Fibroblast of skin of right biceps (primary cell): ENCODE measurements around the gene SCD.
A peak's percentile ranks its signal among the peaks of the same experiment; 100 is the strongest.
"Not testable (repeated sequence)": the region's sequence is repeated elsewhere in the genome, so short reads cannot be mapped to it uniquely, and the experiment has no call there.

Source experiments
- DNase-seq: peaks from one replicate; pipeline ENCODE4 v3.0.0-alpha.2; 2013

The SCD gene

GRCh38 chr10:100362570-100363496, 15.8 kb downstream of the SCD start:
- DNase-seq = no peak

GRCh38 chr10:100364175-100364574, 17.1 kb downstream of the SCD start:
- DNase-seq = no peak

GRCh38 chr10:100364735-100365391, 17.8 kb downstream of the SCD start:
- DNase-seq = peak; percentile 70

- no peak for DNase-seq
Observed at GRCh38 chr10:100368721-100369120, 21.7 kb downstream of the SCD start.

GRCh38 chr10:100370714-100371481, 23.9 kb downstream of the SCD start:
- DNase-seq = peak; percentile 88

GRCh38 chr10:100371482-100372027, 24.5 kb downstream of the SCD start:
- no peak for DNase-seq

- no peak for DNase-seq
Observed at GRCh38 chr10:100372415-100373297, 25.6 kb downstream of the SCD start.

- peak; percentile 100 for DNase-seq
Observed at GRCh38 chr10:100373298-100374199, 26.5 kb downstream of the SCD start.

- no peak for DNase-seq
Observed at GRCh38 chr10:100374200-100374655, 27.2 kb downstream of the SCD start.

- not testable (repeated sequence) for DNase-seq
Observed at GRCh38 chr10:100374677-100375353, 27.8 kb downstream of the SCD start.

GRCh38 chr10:100376656-100377055, 29.6 kb downstream of the SCD start:
- not testable (repeated sequence) for DNase-seq

- no peak for DNase-seq
Observed at GRCh38 chr10:100377830-100378229, 30.8 kb downstream of the SCD start.

GRCh38 chr10:100380400-100380799, 33.4 kb downstream of the SCD start:
- no peak for DNase-seq

- DNase-seq = no peak
Observed at GRCh38 chr10:100382553-100382952, 35.5 kb downstream of the SCD start.

GRCh38 chr10:100383251-100383650, 36.2 kb downstream of the SCD start:
- no peak for DNase-seq

- DNase-seq = no peak
Observed at GRCh38 chr10:100391163-100392002, 44.4 kb downstream of the SCD start.

GRCh38 chr10:100392686-100393003, 45.6 kb downstream of the SCD start:
- no peak for DNase-seq

GRCh38 chr10:100395626-100396025, 48.6 kb downstream of the SCD start:
- no peak for DNase-seq

- DNase-seq = no peak
Observed at GRCh38 chr10:100396605-100397004, 49.6 kb downstream of the SCD start.
